HG02852 (cell line): ENCODE measurements around the gene HMCN2.

Experiments
- ATAC-seq: cut with Tn5 transposase; IDR thresholded peaks from one replicate; pipeline ENCODE4 v1.9.1; 2021; ENCODE audit warnings: mild to moderate bottlenecking, moderate library complexity; ENCODE audit not compliant: unreplicated experiment

Gene HMCN2

DNA sequence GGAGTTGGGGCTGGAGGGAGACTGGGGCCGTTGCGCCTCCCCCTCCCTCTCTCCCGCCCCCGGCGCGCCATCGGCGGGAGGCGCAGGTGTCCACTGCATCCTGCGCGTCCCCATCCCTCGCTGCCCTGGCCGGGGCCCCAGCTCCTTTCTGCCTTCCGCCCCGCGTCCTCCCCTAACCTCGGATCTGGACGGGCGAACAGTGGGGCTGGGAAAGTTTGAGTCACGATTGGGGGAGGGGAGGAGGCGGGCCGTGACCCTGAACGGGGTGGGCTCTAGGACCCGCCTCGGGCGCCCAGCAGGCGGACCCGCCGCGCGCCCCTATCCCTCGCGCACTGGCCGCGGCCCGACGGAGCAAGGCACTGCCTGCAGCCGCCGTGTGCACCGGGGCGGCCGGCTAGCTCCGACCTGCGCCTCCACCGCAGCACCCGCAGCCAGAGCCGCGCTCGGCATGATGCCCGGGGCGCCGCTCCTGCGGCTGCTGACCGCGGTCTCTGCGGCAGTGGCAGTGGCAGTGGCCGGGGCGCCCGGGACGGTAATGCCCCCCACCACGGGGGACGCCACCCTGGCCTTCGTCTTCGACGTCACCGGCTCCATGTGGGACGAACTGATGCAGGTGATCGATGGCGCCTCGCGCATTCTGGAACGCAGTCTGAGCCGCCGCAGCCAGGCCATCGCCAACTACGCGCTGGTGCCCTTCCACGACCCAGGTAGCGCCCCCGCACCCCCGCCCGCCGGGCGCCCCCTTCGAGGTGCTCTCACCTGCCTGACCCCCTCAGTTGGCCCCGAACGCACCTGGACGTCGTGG lies at the start of gene HMCN2:
HMCN2 (plus strand) TSS at position 330 of the 805 bp plus-strand sequence; CDS start at position 449, 119 bp downstream.
- ATAC-seq, result no peak

GRCh38 chr9:130217838-130218237 lies 47.7 kb upstream of the HMCN2 start:
- ATAC-seq, result no peak

DNA sequence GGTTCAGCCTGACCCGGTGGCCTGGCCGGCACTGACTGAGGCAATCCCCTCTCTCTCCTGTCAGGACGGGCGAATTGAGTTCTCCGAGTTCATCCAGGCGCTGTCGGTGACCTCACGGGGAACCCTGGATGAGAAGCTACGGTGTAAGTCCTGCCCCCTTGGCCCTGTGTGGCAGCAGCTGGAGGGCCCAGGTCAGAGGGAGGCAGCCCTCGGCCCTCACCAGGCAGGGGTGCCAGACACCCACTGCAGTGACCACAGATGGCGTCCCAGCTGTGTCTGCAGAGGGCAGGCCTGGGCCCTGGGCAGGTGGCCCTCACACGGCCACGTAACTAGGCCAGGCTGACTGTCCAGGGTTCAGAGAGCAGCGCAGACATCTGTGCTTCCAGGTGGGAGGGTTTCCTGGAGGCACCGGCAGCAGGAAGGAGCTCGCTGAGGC lies 45.9 kb upstream of the HMCN2 start:
- ATAC-seq, result no peak

DNA sequence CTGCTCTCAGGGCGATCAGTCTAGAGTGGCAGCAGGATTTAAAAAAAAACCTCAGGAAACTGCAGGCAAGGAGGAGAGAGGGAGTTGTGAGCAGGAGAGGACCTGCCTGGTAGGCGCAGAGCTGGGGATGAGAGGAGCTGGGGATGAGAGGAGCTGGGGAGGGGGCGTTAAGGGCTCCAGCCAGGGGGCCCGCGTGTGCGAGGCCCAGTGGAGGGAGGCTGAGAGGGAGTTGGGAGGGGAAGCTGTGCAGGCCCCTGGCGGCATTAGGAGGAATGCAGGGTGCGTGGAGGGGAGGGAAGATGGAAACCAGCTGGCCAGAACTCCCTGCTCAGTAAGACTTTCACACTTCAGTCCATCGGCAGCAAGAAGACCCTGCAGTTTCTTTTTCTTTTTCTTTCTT lies 45.2 kb upstream of the HMCN2 start:
- ATAC-seq, result no peak

GRCh38 chr9:130222833-130223232 lies 42.7 kb upstream of the HMCN2 start:
- ATAC-seq, result no peak

DNA sequence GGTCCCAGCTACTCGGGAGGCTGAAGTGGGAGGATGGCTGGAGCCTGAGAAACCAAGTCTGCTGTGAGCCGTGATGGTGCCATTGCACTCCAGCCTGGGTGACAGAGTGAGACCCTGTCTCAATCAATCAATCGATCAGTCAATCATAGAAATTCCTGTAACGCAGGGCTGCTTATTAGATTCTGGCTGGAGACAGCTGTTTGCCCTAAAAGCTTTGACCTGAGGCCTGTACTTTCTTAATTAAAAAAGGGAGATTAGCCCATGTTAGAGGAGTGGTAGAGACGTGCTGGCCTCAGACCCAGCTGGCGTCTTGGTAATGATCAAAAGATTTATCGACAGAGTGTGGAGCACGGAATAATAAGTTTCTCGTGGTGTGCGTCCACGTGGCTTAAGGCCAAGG lies 40.5 kb upstream of the HMCN2 start:
- no peak for ATAC-seq

- ATAC-seq, result no peak
Observed at GRCh38 chr9:130225586-130225985, 40.0 kb upstream of the HMCN2 start.

DNA sequence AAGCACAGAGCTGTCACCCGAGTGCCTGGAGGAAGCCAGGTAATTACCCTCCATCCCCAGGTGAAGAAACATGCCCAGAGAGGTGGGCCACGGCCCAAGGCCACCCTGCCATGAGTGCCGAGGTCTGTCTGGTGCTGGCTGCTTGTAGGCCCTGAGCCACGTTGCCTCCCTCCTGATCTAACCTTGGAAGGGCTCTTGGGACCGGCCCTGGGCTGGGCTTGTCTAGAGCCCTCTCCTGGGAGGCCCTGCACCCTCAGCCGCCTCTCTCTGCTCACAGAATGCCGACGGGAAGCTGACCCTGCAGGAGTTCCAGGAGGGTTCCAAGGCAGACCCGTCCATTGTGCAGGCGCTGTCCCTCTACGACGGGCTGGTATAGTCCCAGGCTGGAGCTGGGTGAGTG lies 39.4 kb upstream of the HMCN2 start:
- ATAC-seq, result no peak

GRCh38 chr9:130227833-130228232 lies 37.7 kb upstream of the HMCN2 start:
- ATAC-seq, result no peak

DNA sequence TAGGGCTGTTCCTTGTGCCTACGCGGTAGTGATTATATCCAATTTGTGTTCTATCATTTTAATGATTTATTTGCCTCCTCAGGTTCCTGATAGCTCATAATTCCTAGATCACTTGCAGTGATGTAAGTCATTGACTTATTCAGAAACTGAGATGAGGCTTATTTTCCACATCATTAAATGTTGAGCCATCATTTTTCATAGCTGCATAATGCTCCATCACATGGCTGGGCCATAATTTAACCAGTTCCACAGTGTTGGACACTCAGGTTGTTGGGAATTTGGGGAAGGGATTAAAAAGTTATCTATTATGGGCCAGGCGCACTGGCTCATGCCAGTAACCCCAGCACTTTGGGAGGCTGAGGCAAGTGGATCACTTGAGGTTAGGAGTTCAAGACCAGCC lies 35.8 kb upstream of the HMCN2 start:
- ATAC-seq, result no peak

- no peak for ATAC-seq
Observed at GRCh38 chr9:130230631-130231030, 34.9 kb upstream of the HMCN2 start.

DNA sequence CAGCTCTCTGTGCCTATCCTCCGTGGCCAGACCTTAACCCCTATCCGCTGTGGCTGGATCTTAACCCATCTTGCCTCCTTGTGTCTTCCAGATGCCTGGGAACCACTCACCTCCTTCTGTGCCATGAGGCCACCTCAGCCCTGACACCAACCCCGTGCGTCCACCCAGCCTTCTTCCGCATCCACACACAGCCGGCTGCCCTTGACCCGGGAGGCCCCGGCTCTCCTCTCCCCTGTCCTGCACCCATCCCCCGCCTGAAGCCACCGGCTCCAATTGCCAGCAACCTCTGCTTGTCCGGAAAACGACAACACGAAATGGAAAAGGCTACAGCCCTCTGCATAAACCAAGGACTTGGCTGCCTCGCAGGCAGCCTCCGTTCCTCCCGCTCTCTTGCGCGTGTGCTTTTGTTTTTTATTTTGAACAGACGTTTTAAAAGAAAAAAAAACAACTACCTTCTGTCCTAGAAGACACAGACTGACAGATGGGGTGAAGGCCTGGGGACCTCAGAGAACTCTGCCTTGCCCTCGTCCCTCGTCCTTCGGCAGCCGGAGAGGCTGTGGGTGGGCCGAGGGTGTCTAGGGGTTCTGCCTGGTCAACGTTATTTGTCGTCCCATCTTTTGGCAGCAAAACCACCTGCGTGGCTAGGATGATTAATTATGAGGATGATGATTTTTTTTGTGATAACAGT lies 32.5 kb upstream of the HMCN2 start:
- no peak for ATAC-seq

- no peak for ATAC-seq
Observed at GRCh38 chr9:130233587-130233945, 32.0 kb upstream of the HMCN2 start.

- no peak for ATAC-seq
Observed at GRCh38 chr9:130234340-130235260, 31.0 kb upstream of the HMCN2 start.

DNA sequence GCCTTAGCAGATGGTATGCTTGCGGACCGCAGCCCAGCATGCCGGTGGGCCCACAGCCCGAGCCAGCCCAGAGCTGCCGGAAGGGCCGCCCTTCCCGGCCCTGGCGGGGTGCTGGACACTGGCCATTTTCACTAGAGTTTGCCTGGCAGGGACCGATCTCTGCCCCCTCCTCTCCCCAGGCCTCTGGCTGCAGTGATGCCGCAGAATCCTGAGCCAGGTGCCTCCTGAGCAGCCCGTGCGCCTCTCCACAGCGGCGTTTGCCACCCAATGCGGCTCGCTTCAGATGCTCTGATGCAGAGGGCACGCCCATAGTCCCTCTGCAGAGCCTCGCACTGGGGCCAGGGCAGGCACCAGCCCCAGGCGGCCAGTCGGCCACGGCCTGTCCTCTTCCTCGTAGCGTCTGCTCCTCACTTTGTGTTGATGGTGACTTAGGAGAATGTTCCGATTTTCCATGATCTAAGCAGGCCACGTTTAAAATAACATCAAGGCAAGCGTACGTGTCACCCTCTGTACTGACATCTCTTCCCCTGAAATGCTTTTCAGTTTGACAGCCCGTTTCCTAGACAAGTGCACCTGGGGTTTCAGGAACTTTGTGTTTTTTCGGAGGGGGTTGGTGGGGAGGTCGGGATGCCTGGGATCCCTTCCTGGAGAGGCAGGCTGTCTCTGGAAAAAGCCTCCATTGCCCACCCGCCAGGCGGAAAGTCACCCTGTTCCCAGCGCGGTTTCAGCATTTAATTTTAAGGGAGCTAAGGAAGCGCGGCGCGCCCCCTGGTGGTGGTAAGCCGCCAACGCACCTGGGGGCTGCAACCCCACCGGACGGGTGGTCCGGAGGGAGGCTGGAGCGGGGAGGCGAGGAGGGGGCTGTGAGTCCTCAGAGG lies 29.8 kb upstream of the HMCN2 start:
- ATAC-seq, result no peak

DNA sequence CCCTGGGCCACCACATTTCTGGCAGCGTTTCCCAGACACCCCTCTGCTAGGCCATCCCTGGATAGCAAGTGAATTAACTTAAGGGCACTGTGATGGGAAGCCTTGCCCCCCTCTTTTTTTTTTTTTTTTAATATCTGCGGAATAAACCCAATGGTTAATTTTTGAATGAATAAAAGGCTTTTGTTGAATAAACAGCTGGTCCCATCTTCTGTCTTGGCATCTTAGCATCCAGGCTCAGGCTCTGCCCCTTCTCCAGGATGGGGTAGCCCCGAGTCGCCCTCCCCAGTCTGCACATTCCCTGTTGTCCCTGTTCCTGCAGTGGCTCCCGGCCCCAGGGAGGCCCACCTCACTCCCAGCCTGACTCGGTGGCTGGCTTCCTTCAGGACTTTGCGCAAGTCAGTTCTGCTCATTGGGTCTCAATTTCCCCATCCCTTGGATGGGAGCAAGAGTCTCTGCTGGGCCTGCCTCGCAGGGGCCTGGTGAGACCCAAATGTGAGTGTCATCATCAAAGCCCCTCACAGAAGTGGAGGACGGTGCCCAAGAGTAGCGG lies 29.0 kb upstream of the HMCN2 start:
- no peak for ATAC-seq

DNA sequence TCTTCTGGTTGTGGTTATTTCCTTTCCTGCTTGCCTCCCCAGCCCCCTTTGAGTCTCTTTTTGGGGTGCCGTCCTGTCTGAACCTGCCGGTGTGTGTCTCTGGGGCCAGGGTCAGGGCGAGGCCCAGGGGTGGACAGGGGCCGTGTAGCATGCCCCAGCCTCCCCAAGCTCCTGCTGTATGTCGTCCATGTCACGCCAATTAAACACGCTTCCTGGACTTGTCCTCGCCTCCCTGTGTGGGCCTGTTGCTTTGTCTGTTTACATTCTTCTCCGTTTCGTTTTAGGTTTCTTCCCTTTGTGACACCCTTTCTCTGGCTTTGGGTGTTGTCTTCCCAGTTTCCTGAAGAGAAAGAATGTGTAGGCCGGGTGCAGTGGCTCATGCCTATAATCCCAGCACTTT lies 28.5 kb upstream of the HMCN2 start:
- ATAC-seq, result no peak

DNA sequence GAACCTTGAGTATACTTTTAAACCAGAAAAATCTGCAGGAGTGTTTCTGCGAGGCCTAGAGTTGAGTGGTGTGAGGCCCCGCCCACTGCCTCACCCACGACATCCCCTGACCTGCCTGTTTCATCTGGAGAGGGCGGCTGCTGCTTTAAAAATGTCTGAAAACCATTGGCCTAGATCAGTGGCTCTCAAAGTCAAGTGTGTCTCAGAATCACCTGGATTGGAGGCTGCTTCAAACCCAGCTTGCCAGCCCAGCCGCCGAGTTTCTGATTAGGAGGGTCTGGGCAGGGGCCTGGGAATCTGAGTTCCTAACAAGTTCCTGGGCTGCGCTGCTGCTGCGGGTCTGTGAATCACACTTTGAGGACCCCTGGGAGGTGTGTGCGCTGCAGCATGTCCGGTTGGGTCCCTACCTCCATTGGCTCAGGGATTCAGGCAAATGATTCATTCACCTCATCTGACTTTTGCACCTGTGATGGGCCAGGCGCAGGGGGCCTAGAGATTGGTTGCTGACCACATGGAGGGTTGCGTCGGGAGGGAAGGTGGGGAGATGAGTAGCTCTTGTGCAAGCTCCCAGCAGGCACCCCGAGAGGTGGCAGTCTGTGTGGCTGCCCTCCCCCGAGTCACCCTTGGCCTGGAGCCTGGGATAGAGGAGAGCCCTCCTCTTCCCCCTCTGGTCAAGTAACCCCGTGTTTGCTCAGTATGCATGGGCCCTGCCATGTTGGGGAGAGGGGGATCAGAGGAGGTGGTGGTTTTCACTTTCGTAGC lies 27.6 kb upstream of the HMCN2 start:
- ATAC-seq, result no peak

- peak; percentile 9 for ATAC-seq
Observed at GRCh38 chr9:130239363-130239695, 26.2 kb upstream of the HMCN2 start.
